Measurements from ENCODE around the gene AKAP12.

DNA sequence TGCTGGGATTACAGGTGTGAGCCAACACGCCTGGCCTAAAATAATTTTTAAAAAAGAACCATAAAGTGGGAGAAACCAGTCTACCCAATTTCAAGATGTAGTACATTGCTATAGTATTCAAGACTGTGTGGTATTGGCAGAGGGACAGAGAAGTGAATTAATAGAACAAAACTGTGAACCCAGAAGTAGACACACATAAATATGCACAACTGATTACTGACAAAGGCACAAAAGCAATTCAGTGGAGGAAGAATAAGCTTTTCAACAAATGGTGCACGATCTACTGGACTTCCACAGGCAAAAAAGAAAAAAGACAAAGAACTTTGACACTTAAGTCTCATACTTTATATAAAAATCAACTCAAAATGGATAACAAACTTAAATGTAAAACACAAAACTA is 136.1 kb downstream of the AKAP12 start:
- TF ChIP-seq POLR2A (IDR thresholded peaks at IDR 0.05; ENCODE audit: low read length) (no peak), GATA1 (IDR thresholded peaks at IDR 0.05; ENCODE audit: low read depth, low read length) (no peak)

Measured in erythroblast (primary cell).